Testis (tissue), 2 donors: Measurements from ENCODE around the gene COMMD10.

Source experiments
- POLR2A ChIP-seq: fragments of 450-650 bp; IDR thresholded peaks from one replicate; pipeline ENCODE4 v1.6.1; 2017; ENCODE audit warnings: antibody characterized with exemption, mild to moderate bottlenecking, moderate library complexity
- TF ChIP-seq, protein P1 (sequence below), 3 experiments: fragments of 450-650 bp in 2 of 3; fragments of 200-600 bp in 1 of 3; sonication (generic) in 1 of 3; IDR thresholded peaks; one replicate each; pipeline ENCODE4 v1.5.1; 2016 to 2019; ENCODE audit warnings: antibody characterized with exemption in 3 of 3, mild to moderate bottlenecking in 2 of 3, moderate library complexity in 1 of 3

DNA sequence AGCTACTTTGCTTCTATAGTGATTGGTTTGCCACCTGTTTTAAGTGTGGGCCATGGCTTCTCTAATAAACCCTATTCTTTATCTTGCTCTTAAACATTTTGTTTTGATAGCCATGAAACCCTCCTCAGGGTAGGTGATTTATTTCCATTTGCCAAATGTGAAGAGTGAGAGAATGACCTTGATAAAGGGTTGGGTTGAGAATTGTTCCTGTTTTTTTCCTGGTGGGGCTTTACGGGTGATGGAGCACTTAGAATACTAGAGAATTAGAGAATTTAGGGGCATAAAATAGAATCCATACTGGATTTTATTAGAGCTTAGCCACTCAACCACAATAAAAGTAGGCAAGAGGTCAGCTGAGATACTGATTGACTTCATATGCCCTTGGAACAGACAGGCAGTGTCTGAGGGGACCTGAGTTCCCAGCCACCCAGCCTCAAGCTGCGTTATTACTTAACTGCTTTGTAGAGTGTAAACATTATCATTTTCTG lies 68.9 kb downstream of the COMMD10 start:
- TF ChIP-seq, protein P1, sequence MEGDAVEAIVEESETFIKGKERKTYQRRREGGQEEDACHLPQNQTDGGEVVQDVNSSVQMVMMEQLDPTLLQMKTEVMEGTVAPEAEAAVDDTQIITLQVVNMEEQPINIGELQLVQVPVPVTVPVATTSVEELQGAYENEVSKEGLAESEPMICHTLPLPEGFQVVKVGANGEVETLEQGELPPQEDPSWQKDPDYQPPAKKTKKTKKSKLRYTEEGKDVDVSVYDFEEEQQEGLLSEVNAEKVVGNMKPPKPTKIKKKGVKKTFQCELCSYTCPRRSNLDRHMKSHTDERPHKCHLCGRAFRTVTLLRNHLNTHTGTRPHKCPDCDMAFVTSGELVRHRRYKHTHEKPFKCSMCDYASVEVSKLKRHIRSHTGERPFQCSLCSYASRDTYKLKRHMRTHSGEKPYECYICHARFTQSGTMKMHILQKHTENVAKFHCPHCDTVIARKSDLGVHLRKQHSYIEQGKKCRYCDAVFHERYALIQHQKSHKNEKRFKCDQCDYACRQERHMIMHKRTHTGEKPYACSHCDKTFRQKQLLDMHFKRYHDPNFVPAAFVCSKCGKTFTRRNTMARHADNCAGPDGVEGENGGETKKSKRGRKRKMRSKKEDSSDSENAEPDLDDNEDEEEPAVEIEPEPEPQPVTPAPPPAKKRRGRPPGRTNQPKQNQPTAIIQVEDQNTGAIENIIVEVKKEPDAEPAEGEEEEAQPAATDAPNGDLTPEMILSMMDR (IDR thresholded peaks at IDR 0.05), result no peak
- no peak for TF ChIP-seq POLR2A
